HepG2 (cell line): ENCODE data around the gene ATP10A. TPM values are rescaled to one million over a fixed set of nuclear protein-coding genes. Genes with fewer than 3 reads are reported as not detected.

ENCODE experiments used
- ATAC-seq: fragments of 200-7000 bp; cut with Tn5 transposase; 3 replicates; pipeline ENCODE4 v1.9.1; 2020; ENCODE audit warnings: mild to moderate bottlenecking, moderate library complexity
- BruUV-seq: library from RNA; stranded (reverse); fragments of 400-500 nt; replicated peaks from 2 replicates; lab custom pipeline; 2021; lab: Mats Ljungman, UMichigan
- CTCF ChIA-PET: fragments of 300-600 bp; formaldehyde crosslinking; extraction: SDS; loops from one replicate; lab custom pipeline; 2021; ENCODE audit warnings: low total read pairs, inconsistent platforms, low intra/inter-chr PET ratio; lab: Yijun Ruan, JAX
- POLR2A ChIA-PET: fragments of 350-600 bp; sonication (Branson Sonifier 250); formaldehyde crosslinking; loops from one replicate; lab custom pipeline; 2020; ENCODE audit warnings: antibody characterized with exemption, inconsistent platforms; lab: Yijun Ruan, JAX
- DNase-seq: peaks from one replicate; pipeline ENCODE4 v3.0.0-alpha.2; 2015; ENCODE audit warnings: low spot score
- FAIRE-seq: peaks from 3 replicates; lab custom pipeline; 2011; peaks lifted over from hg19 to GRCh38; lab: Jason Lieb, UNC
- H2AFZ ChIP-seq: one replicate; pipeline ENCODE4 v1.6.1; 2011; ENCODE audit warnings: low read length, inconsistent platforms
- H3K27ac ChIP-seq: fragments of 300-600 bp; 3 replicates; pipeline ENCODE4 v1.8.0; 2011; ENCODE audit warnings: mixed run types, mild to moderate bottlenecking, mixed read lengths, low read length, inconsistent platforms; ENCODE audit not compliant: insufficient read depth; ENCODE audit errors: extremely low read length
- H3K27me3 ChIP-seq, 2 experiments: fragments of 200-600 bp in 1 of 2; 2 replicates in 1 of 2; 3 replicates in 1 of 2; pipeline versions ENCODE4 v1.6.0 to v1.8.0; 2011; ENCODE audit warnings: low read length in 2 of 2, mild to moderate bottlenecking in 2 of 2, moderate library complexity in 2 of 2, inconsistent platforms in 1 of 2; ENCODE audit not compliant: insufficient read depth in 2 of 2, control insufficient read depth in 1 of 2
- H3K36me3 ChIP-seq, 2 experiments: fragments of 200-600 bp in 1 of 2; replicated peaks in 1 of 2; 2 replicates in 1 of 2; 3 replicates in 1 of 2; pipeline versions ENCODE4 v1.5.1 to v1.8.0; 2011; ENCODE audit warnings: low read length in 2 of 2, inconsistent platforms in 1 of 2; ENCODE audit not compliant: insufficient read depth in 2 of 2, control insufficient read depth in 1 of 2
- H3K4me1 ChIP-seq: 2 replicates; pipeline ENCODE4 v1.5.1; 2012; ENCODE audit warnings: low read length, inconsistent platforms; ENCODE audit not compliant: insufficient read depth
- H3K4me2 ChIP-seq: 2 replicates; pipeline ENCODE4 v1.6.0; 2011; ENCODE audit warnings: low read depth, low read length, inconsistent platforms
- H3K4me3 ChIP-seq, 3 experiments: fragments of 200-600 bp in 1 of 3; sonication (generic), shearing (Covaris generic) in 1 of 3; replicated peaks in 1 of 3; 2 replicates each; pipeline ENCODE4 v1.5.1; 2011 to 2016; ENCODE audit warnings: low read length in 3 of 3, inconsistent platforms in 2 of 3, low read depth in 2 of 3, mild to moderate bottlenecking in 2 of 3, control low read depth in 1 of 3, mixed read lengths in 1 of 3; ENCODE audit not compliant: insufficient read depth in 1 of 3
- H3K79me2 ChIP-seq: one replicate; pipeline ENCODE4 v1.6.1; 2011; ENCODE audit warnings: low read length, inconsistent platforms; ENCODE audit not compliant: insufficient read depth
- H3K9ac ChIP-seq: 2 replicates; pipeline ENCODE4 v1.6.0; 2011; ENCODE audit warnings: mild to moderate bottlenecking, low read depth, low read length, inconsistent platforms; ENCODE audit not compliant: insufficient read depth
- H3K9me3 ChIP-seq: 2 replicates; pipeline ENCODE4 v1.5.1; 2012; ENCODE audit warnings: mild to moderate bottlenecking, low read length
- H4K20me1 ChIP-seq: 2 replicates; pipeline ENCODE4 v1.6.0; 2011; ENCODE audit warnings: inconsistent platforms, mild to moderate bottlenecking, low read length, moderate library complexity; ENCODE audit not compliant: insufficient read depth
- DNMT1 ChIP-seq: sonication (generic); formaldehyde crosslinking; IDR thresholded peaks from 2 replicates; pipeline ENCODE4 v1.5.1; 2020; ENCODE audit warnings: mild to moderate bottlenecking, missing genetic modification reagents
- NFIB ChIP-seq: sonication (generic); formaldehyde crosslinking; IDR thresholded peaks from 2 replicates; pipeline ENCODE4 v1.9.0; 2021; ENCODE audit warnings: missing genetic modification reagents, mild to moderate bottlenecking, borderline replicate concordance
- PLRG1 ChIP-seq: fragments of 450-650 bp; conservative IDR thresholded peaks from 2 replicates; pipeline ENCODE4 v1.6.1; 2016
- SUZ12 ChIP-seq: fragments of 150-350 bp; IDR thresholded peaks from 2 replicates; pipeline ENCODE4 v1.6.1; 2014; ENCODE audit warnings: low read depth, low read length
- TCF12 ChIP-seq, 2 experiments: fragments of 450-650 bp in 1 of 2; sonication (generic) in 1 of 2; formaldehyde crosslinking in 1 of 2; IDR thresholded peaks; 2 replicates each; pipeline versions ENCODE4 v1.6.1 to v1.8.0; 2017 to 2022; ENCODE audit warnings: antibody characterized with exemption in 1 of 2, mild to moderate bottlenecking in 1 of 2, missing genetic modification reagents in 1 of 2, moderate library complexity in 1 of 2
- ZNF878 ChIP-seq: sonication (generic); formaldehyde crosslinking; IDR thresholded peaks from 2 replicates; pipeline ENCODE4 v1.8.1; 2023; ENCODE audit warnings: mild to moderate bottlenecking, missing genetic modification reagents, moderate library complexity
- ZSCAN29 ChIP-seq: sonication (generic); formaldehyde crosslinking; conservative IDR thresholded peaks from 2 replicates; pipeline ENCODE4 v1.4.0; 2020; ENCODE audit warnings: mild to moderate bottlenecking, missing genetic modification reagents
- WGBS: methylation state at CpG from one replicate; pipeline ENCODE4 v1.1.6; 2017; ENCODE audit warnings: low lambda C conversion rate; 5-methylcytosine and 5-hydroxymethylcytosine counted together
- in situ Hi-C: cut with HindIII; loops from 2 replicates; pipeline ENCODE4 v1.10.0; 2017; ENCODE audit warnings: low pct_unique_long_range_greater_than_20kb; ENCODE audit not compliant: extremely low pct_ligation_motif_present
- intact Hi-C: fragments of 100-400 bp; cut with micrococcal nuclease; formaldehyde crosslinking; loops from one replicate; pipeline ENCODE4 v1.10.0; 2022; ENCODE audit not compliant: unreplicated experiment
- polyA plus RNA-seq, 8 experiments: library from polyadenylated mRNA; depleted of rRNA in 3 of 8; stranded (reverse) in 7 of 8; unstranded in 1 of 8; fragments of >200 nt; fragmentation: Illumina TruSeq in 4 of 8; extraction: Trizol in 4 of 8; gene quantifications; 2 replicates each; pipeline versions ENCODE4 v1.2.1 to v1.2.3, GENCODE V29; 2011 to 2016; ENCODE audit warnings: low read depth in 4 of 8, missing spikeins in 1 of 8, mixed read lengths in 1 of 8; ENCODE audit not compliant: insufficient read depth in 1 of 8
- total RNA-seq, 5 experiments: library from RNA; depleted of rRNA; stranded (reverse); fragments of >200 nt; fragmentation: Illumina TruSeq; extraction: Trizol; gene quantifications; 2 replicates each; pipeline ENCODE4 v1.2.3, GENCODE V29; 2016; ENCODE audit warnings: low read depth in 1 of 5
- TF ChIP-seq, protein P1 (sequence below): fragments of 450-650 bp; IDR thresholded peaks from 2 replicates; pipeline ENCODE4 v1.6.1; 2016
- TF ChIP-seq, protein P2 (sequence below): IDR thresholded peaks from 2 replicates; pipeline ENCODE4 v1.6.1; 2018; ENCODE audit warnings: missing genetic modification reagents, mild to moderate bottlenecking, missing compliant biosample characterization
- TF ChIP-seq, protein P3 (sequence below): sonication (generic); formaldehyde crosslinking; IDR thresholded peaks from 2 replicates; pipeline ENCODE4 v1.4.0; 2020; ENCODE audit warnings: mild to moderate bottlenecking, missing genetic modification reagents
- TF ChIP-seq, protein P4 (sequence below), 2 experiments: sonication (generic) in 1 of 2; formaldehyde crosslinking in 1 of 2; IDR thresholded peaks; 2 replicates each; pipeline versions ENCODE4 v1.4.0 to v1.6.1; 2016 to 2020; ENCODE audit warnings: borderline replicate concordance in 1 of 2, low read depth in 1 of 2, mild to moderate bottlenecking in 1 of 2, missing genetic modification reagents in 1 of 2

Gene ATP10A
- total and polyA plus RNA-seq, 2 of the 13 experiments (the other 11 are each of a cell fraction or from before 2014, with no cell fraction given) = 0.58 to 4.2 TPM

DNA sequence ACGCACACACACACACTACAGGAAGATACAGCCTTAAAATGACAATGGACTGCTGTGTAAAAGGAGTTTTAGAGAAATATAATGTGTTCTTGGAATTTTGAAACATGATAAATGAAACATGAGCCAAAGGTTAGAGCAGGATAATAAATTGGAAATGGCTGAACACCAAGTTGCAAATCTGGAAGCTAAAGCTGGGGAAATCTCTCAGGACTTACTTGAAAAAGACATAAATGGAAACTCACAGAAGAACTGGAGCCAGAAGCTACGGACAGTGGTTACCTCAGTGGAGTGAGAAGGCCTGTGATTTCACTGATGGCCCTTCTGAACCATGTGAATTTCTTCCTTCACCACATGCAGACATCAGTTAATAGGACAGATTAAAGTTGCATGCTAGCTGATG, 37.3 kb upstream of the ATP10A start:
- no peaks in the 10 kb centered on the region for H4K20me1 ChIP-seq
- POLR2A ChIA-PET = no interaction called here
- ATAC-seq (no peak), DNase-seq (no peak), FAIRE-seq (no peak)
- TF ChIP-seq, protein P1, sequence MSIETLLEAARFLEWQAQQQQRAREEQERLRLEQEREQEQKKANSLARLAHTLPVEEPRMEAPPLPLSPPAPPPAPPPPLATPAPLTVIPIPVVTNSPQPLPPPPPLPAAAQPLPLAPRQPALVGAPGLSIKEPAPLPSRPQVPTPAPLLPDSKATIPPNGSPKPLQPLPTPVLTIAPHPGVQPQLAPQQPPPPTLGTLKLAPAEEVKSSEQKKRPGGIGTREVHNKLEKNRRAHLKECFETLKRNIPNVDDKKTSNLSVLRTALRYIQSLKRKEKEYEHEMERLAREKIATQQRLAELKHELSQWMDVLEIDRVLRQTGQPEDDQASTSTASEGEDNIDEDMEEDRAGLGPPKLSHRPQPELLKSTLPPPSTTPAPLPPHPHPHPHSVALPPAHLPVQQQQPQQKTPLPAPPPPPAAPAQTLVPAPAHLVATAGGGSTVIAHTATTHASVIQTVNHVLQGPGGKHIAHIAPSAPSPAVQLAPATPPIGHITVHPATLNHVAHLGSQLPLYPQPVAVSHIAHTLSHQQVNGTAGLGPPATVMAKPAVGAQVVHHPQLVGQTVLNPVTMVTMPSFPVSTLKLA = 0 out of 2 replicates have a peak, but pooled peaks have one; percentile 6
- TF ChIP-seq PLRG1 (no peak), SUZ12 (no peak)
- intact Hi-C loops (no loop called here), in situ Hi-C loops (no loop called here)
- no peak overlapping the region for H3K27ac ChIP-seq
- CTCF ChIA-PET = no interaction called here
- BruUV-seq = no TSS peak
- no peaks in the 10 kb centered on the region for H3K36me3 ChIP-seq
- no peak overlapping the region for H3K4me2 ChIP-seq
- WGBS = 56% methylated on average over 2 of the region's 2 CpGs
- no peaks in the 10 kb centered on the region for H3K9me3 ChIP-seq
- no peaks in the 10 kb centered on the region for H3K4me1 ChIP-seq
- H2AFZ ChIP-seq = no peak overlapping the region
- H3K27me3 ChIP-seq = no peaks in the 10 kb centered on the region
- H3K4me3 ChIP-seq = no peak overlapping the region
- H3K9ac ChIP-seq = no peak overlapping the region
- no peaks in the 10 kb centered on the region for H3K79me2 ChIP-seq

DNA sequence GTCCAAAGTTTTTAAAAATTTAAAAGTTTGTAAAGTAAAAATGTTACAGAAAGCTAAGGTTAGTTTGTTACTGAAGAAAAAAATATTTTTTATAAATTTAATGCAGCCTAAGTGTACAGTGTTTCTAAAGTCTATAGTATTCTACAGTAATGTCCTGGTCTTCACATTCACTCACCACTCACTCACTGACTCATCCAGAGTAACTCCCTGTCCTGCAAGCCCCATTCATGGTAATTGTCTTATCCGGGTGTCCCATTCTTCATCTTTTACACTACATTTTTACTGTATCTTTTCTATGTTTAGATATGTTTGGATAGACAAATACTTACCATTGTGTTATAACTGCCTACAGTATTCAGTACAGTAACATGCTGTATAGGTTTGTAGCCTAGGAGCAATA, 36.7 kb upstream of the ATP10A start:
- no TSS peak for BruUV-seq
- H3K9ac ChIP-seq = no peak overlapping the region
- ATAC-seq (no peak), FAIRE-seq (no peak), DNase-seq (no peak)
- no peaks in the 10 kb centered on the region for H3K9me3 ChIP-seq
- no peaks in the 10 kb centered on the region for H3K36me3 ChIP-seq
- no peak overlapping the region for H3K4me3 ChIP-seq
- H3K27ac ChIP-seq = no peak overlapping the region
- in situ Hi-C loops = no loop called here
- no peak overlapping the region for H2AFZ ChIP-seq
- ChIA-PET CTCF (no interaction called here), POLR2A (no interaction called here)
- intact Hi-C loops = no loop called here
- no peaks in the 10 kb centered on the region for H4K20me1 ChIP-seq
- H3K27me3 ChIP-seq = no peaks in the 10 kb centered on the region
- WGBS = 28% methylated on average over 1 of the region's 1 CpG
- H3K79me2 ChIP-seq = no peaks in the 10 kb centered on the region
- no peak overlapping the region for H3K4me2 ChIP-seq
- H3K4me1 ChIP-seq = no peaks in the 10 kb centered on the region
- TF ChIP-seq NFIB (CRISPR knock-in tag) (no peak), TCF12 (IDR thresholded peaks at IDR 0.05) (no peak), TCF12 (CRISPR knock-in tag; IDR thresholded peaks at IDR 0.05) (no peak), DNMT1 (CRISPR knock-in tag) (no peak), ZSCAN29 (CRISPR knock-in tag) (no peak), ZNF878 (no peak)
- TF ChIP-seq, protein P2, sequence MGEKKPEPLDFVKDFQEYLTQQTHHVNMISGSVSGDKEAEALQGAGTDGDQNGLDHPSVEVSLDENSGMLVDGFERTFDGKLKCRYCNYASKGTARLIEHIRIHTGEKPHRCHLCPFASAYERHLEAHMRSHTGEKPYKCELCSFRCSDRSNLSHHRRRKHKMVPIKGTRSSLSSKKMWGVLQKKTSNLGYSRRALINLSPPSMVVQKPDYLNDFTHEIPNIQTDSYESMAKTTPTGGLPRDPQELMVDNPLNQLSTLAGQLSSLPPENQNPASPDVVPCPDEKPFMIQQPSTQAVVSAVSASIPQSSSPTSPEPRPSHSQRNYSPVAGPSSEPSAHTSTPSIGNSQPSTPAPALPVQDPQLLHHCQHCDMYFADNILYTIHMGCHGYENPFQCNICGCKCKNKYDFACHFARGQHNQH (CRISPR knock-in tag) = no peak
- TF ChIP-seq, protein P3, sequence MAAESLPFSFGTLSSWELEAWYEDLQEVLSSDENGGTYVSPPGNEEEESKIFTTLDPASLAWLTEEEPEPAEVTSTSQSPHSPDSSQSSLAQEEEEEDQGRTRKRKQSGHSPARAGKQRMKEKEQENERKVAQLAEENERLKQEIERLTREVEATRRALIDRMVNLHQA = no peak
- TF ChIP-seq, protein P4, sequence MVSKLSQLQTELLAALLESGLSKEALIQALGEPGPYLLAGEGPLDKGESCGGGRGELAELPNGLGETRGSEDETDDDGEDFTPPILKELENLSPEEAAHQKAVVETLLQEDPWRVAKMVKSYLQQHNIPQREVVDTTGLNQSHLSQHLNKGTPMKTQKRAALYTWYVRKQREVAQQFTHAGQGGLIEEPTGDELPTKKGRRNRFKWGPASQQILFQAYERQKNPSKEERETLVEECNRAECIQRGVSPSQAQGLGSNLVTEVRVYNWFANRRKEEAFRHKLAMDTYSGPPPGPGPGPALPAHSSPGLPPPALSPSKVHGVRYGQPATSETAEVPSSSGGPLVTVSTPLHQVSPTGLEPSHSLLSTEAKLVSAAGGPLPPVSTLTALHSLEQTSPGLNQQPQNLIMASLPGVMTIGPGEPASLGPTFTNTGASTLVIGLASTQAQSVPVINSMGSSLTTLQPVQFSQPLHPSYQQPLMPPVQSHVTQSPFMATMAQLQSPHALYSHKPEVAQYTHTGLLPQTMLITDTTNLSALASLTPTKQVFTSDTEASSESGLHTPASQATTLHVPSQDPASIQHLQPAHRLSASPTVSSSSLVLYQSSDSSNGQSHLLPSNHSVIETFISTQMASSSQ (IDR thresholded peaks at IDR 0.05; ENCODE audit: low read depth) = no peak
- TF ChIP-seq, protein P4 (CRISPR knock-in tag; IDR thresholded peaks at IDR 0.05; ENCODE audit: borderline replicate concordance) = no peak
